ENCODE results near the gene DLEC1. TPM values are rescaled to one million over a fixed set of nuclear protein-coding genes. Genes with fewer than 3 reads are reported as not detected.

Gene DLEC1
- total RNA-seq, 1 donor: under 0.01 TPM

GRCh38 chr3:38149708-38150107 lies 110.7 kb downstream of the DLEC1 start:
- no peaks in the 10 kb centered on the region for H3K27me3 ChIP-seq (ENCODE audit: insufficient read depth, low read length)

GRCh38 chr3:38150780-38151528 lies 111.9 kb downstream of the DLEC1 start:
- H3K36me3 ChIP-seq (ENCODE audit: insufficient read depth, low read length): no peaks in the 10 kb centered on the region
- no peak for TF ChIP-seq CTCF (IDR thresholded peaks at IDR 0.05; ENCODE audit: extremely low read depth, low read depth, low read length)
- no peak overlapping the region for H3K4me3 ChIP-seq (ENCODE audit: insufficient read depth, low read length)
- H3K79me2 ChIP-seq (ENCODE audit: insufficient read depth, low read length): no peaks in the 10 kb centered on the region
- no peak overlapping the region for H3K4me2 ChIP-seq (ENCODE audit: insufficient read depth, low read length)
- no peak overlapping the region for H3K27ac ChIP-seq (ENCODE audit: low read depth, low read length)
- no peaks in the 10 kb centered on the region for H3K27me3 ChIP-seq (ENCODE audit: insufficient read depth, low read length)
- H2AFZ ChIP-seq (ENCODE audit: low read length): no peak overlapping the region
- H3K9me3 ChIP-seq (ENCODE audit: low read depth, low read length): no peaks in the 10 kb centered on the region
- no peaks in the 10 kb centered on the region for H4K20me1 ChIP-seq (ENCODE audit: insufficient read depth, low read length)
- H3K4me1 ChIP-seq (ENCODE audit: insufficient read depth, low read length): peaks cover 9% of the 10 kb centered on the region
- DNase-seq (ENCODE audit: insufficient read length, low spot score, missing footprints): no peak

More at GRCh38 chr3:38149708-38150107, 110.7 kb downstream of the DLEC1 start:
- Histone ChIP-seq H3K4me3 (ENCODE audit: insufficient read depth, low read length) (no peak overlapping the region), H2AFZ (ENCODE audit: low read length) (no peak overlapping the region), H4K20me1 (ENCODE audit: insufficient read depth, low read length) (no peaks in the 10 kb centered on the region), H3K27ac (ENCODE audit: low read depth, low read length) (no peak overlapping the region), H3K79me2 (ENCODE audit: insufficient read depth, low read length) (no peaks in the 10 kb centered on the region), H3K4me2 (ENCODE audit: insufficient read depth, low read length) (no peak overlapping the region), H3K9me3 (ENCODE audit: low read depth, low read length) (no peaks in the 10 kb centered on the region), H3K4me1 (ENCODE audit: insufficient read depth, low read length) (peaks cover 9% of the 10 kb centered on the region), H3K36me3 (ENCODE audit: insufficient read depth, low read length) (no peaks in the 10 kb centered on the region)
- DNase-seq (ENCODE audit: insufficient read length, low spot score, missing footprints): no peak
- TF ChIP-seq CTCF (IDR thresholded peaks at IDR 0.05; ENCODE audit: extremely low read depth, low read depth, low read length): no peak

GRCh38 chr3:38151667-38152265 lies 112.8 kb downstream of the DLEC1 start:
- no peaks in the 10 kb centered on the region for H3K36me3 ChIP-seq (ENCODE audit: insufficient read depth, low read length)
- peaks cover 9% of the 10 kb centered on the region for H3K4me1 ChIP-seq (ENCODE audit: insufficient read depth, low read length)
- no peaks in the 10 kb centered on the region for H3K79me2 ChIP-seq (ENCODE audit: insufficient read depth, low read length)
- H4K20me1 ChIP-seq (ENCODE audit: insufficient read depth, low read length): no peaks in the 10 kb centered on the region
- H2AFZ ChIP-seq (ENCODE audit: low read length): no peak overlapping the region
- no peak for TF ChIP-seq CTCF (IDR thresholded peaks at IDR 0.05; ENCODE audit: extremely low read depth, low read depth, low read length)
- no peak overlapping the region for H3K4me3 ChIP-seq (ENCODE audit: insufficient read depth, low read length)
- no peak overlapping the region for H3K4me2 ChIP-seq (ENCODE audit: insufficient read depth, low read length)
- H3K27me3 ChIP-seq (ENCODE audit: insufficient read depth, low read length): no peaks in the 10 kb centered on the region
- H3K9me3 ChIP-seq (ENCODE audit: low read depth, low read length): no peaks in the 10 kb centered on the region
- H3K27ac ChIP-seq (ENCODE audit: low read depth, low read length): no peak overlapping the region
- DNase-seq (ENCODE audit: insufficient read length, low spot score, missing footprints): no peak

- peaks cover 9% of the 10 kb centered on the region for H3K4me1 ChIP-seq (ENCODE audit: insufficient read depth, low read length)
- no peak overlapping the region for H3K4me2 ChIP-seq (ENCODE audit: insufficient read depth, low read length)
- no peak overlapping the region for H3K27ac ChIP-seq (ENCODE audit: low read depth, low read length)
- no peak for DNase-seq (ENCODE audit: insufficient read length, low spot score, missing footprints)
- H2AFZ ChIP-seq (ENCODE audit: low read length): no peak overlapping the region
- no peaks in the 10 kb centered on the region for H4K20me1 ChIP-seq (ENCODE audit: insufficient read depth, low read length)
- no peak for TF ChIP-seq CTCF (IDR thresholded peaks at IDR 0.05; ENCODE audit: extremely low read depth, low read depth, low read length)
- no peaks in the 10 kb centered on the region for H3K27me3 ChIP-seq (ENCODE audit: insufficient read depth, low read length)
- no peak overlapping the region for H3K4me3 ChIP-seq (ENCODE audit: insufficient read depth, low read length)
- H3K79me2 ChIP-seq (ENCODE audit: insufficient read depth, low read length): no peaks in the 10 kb centered on the region
- no peaks in the 10 kb centered on the region for H3K9me3 ChIP-seq (ENCODE audit: low read depth, low read length)
- no peaks in the 10 kb centered on the region for H3K36me3 ChIP-seq (ENCODE audit: insufficient read depth, low read length)
Measured at GRCh38 chr3:38152609-38153008, 113.6 kb downstream of the DLEC1 start.
